Endodermal cell (in vitro differentiated cells): Measurements from ENCODE around the gene SLC12A5. TPM values are rescaled to one million over a fixed set of nuclear protein-coding genes. Genes with fewer than 3 reads are reported as not detected.

ENCODE experiments used
- DNase-seq: peaks from one replicate; pipeline ENCODE4 v3.0.0-alpha.2; 2017
- H3K27ac ChIP-seq: 2 replicates; pipeline ENCODE4 v1.5.1; 2013; ENCODE audit warnings: mild to moderate bottlenecking, low read depth, low read length, moderate library complexity
- H3K27me3 ChIP-seq: 2 replicates; pipeline ENCODE4 v1.6.1; 2013; ENCODE audit warnings: mild to moderate bottlenecking, low read length, moderate library complexity; ENCODE audit not compliant: insufficient read depth, control insufficient read depth, poor library complexity, severe bottlenecking
- H3K36me3 ChIP-seq: 2 replicates; pipeline ENCODE4 v1.7.0; 2013; ENCODE audit warnings: mild to moderate bottlenecking, low read length, moderate library complexity; ENCODE audit not compliant: control insufficient read depth, insufficient read depth
- H3K4me1 ChIP-seq: one replicate; pipeline ENCODE4 v1.7.0; 2013; ENCODE audit warnings: low read length; ENCODE audit not compliant: control insufficient read depth, insufficient read depth
- H3K4me3 ChIP-seq: 2 replicates; pipeline ENCODE4 v1.5.1; 2013; ENCODE audit warnings: mild to moderate bottlenecking, low read length, moderate library complexity
- H3K9ac ChIP-seq: 2 replicates; pipeline ENCODE4 v1.6.1; 2013; ENCODE audit warnings: mild to moderate bottlenecking, low read length, moderate library complexity; ENCODE audit not compliant: poor library complexity, severe bottlenecking; ENCODE audit errors: extremely low read depth
- H3K9me3 ChIP-seq: 2 replicates; pipeline ENCODE4 v1.6.1; 2013; ENCODE audit warnings: mild to moderate bottlenecking, low read length, moderate library complexity; ENCODE audit not compliant: control insufficient read depth
- H3K27ac Mint-ChIP-seq: 2 replicates; pipeline ENCODE4 v1.8.0; 2020; ENCODE audit warnings: mixed read lengths
- H3K27me3 Mint-ChIP-seq: 2 replicates; pipeline ENCODE4 v1.8.0; 2021; ENCODE audit warnings: mild to moderate bottlenecking, mixed read lengths; ENCODE audit not compliant: insufficient read depth
- H3K36me3 Mint-ChIP-seq: 2 replicates; pipeline ENCODE4 v1.8.0; 2020; ENCODE audit warnings: low read depth, mixed read lengths
- H3K4me1 Mint-ChIP-seq: 2 replicates; pipeline ENCODE4 v1.8.0; 2020; ENCODE audit warnings: mixed read lengths
- H3K4me3 Mint-ChIP-seq: 2 replicates; pipeline ENCODE4 v1.8.0; 2020; ENCODE audit warnings: mild to moderate bottlenecking, moderate library complexity, mixed read lengths
- H3K9me3 Mint-ChIP-seq: 2 replicates; pipeline ENCODE4 v1.8.0; 2020; ENCODE audit warnings: mild to moderate bottlenecking, mixed read lengths
- CTCF ChIP-seq: fragments of 200-600 bp; sonication (generic); conservative IDR thresholded peaks from 2 replicates; pipeline ENCODE4 v1.5.0; 2021; ENCODE audit warnings: antibody characterized with exemption, mild to moderate bottlenecking
- WGBS, 2 experiments: methylation state at CpG; one replicate each; pipeline versions ENCODE4 v1.1.5 to v1.1.7; 2013; ENCODE audit warnings: missing lambda C conversion rate in 2 of 2, mixed read lengths in 1 of 2; ENCODE audit not compliant: insufficient coverage in 1 of 2, insufficient read length in 1 of 2; 5-methylcytosine and 5-hydroxymethylcytosine counted together
- total RNA-seq, 2 donors: library from RNA; stranded (reverse); fragmentation: NEBNext Ultra II Directional in 1 of 2; extraction: Animal tissue kit (Norgen Biotek cat#: 25700) in 1 of 2; gene quantifications; 2 replicates in 1 of 2; 3 replicates in 1 of 2; pipeline ENCODE4 v1.2.1, GENCODE V29; 2021

SLC12A5 gene
- total RNA-seq, 2 donors from 2014 or later = 5.7 to 10.2 TPM

- Mint-ChIP-seq H3K27ac (no peak overlapping the region), H3K36me3 (no peaks in the 10 kb centered on the region), H3K4me3 (peak overlapping the region; percentile 68), H3K4me1 (peaks cover 5% of the 10 kb centered on the region), H3K9me3 (no peaks in the 10 kb centered on the region), H3K27me3 (peaks cover 49% of the 10 kb centered on the region)
- WGBS, 2 experiments = 2 to 4% methylated on average over 12 to 34 of the region's 37 CpGs
- peaks cover 47% of the 10 kb centered on the region for H3K27me3 ChIP-seq
- no peak overlapping the region for H3K27ac ChIP-seq
- TF ChIP-seq CTCF = peak; percentile 85
- no peaks in the 10 kb centered on the region for H3K9me3 ChIP-seq
- no peak overlapping the region for H3K9ac ChIP-seq
- DNase-seq = peak; percentile 91
- no peaks in the 10 kb centered on the region for H3K36me3 ChIP-seq
- H3K4me1 ChIP-seq = no peaks in the 10 kb centered on the region
- peak overlapping the region; percentile 81 for H3K4me3 ChIP-seq
These were observed 6.4 kb upstream of the SLC12A5 start for GRCh38 chr20:46022411-46023147.

GRCh38 chr20:46023148-46023484 is 5.9 kb upstream of the SLC12A5 start:
- WGBS, 2 experiments = 36 to 37% methylated on average over 8 of the region's 8 CpGs
- Histone ChIP-seq H3K27me3 (peaks cover 53% of the 10 kb centered on the region), H3K4me1 (no peaks in the 10 kb centered on the region), H3K4me3 (no peak overlapping the region), H3K9me3 (no peaks in the 10 kb centered on the region), H3K9ac (no peak overlapping the region), H3K36me3 (no peaks in the 10 kb centered on the region), H3K27ac (no peak overlapping the region)
- Mint-ChIP-seq H3K9me3 (no peaks in the 10 kb centered on the region), H3K27ac (no peak overlapping the region), H3K4me3 (no peak overlapping the region), H3K27me3 (peaks cover 54% of the 10 kb centered on the region), H3K36me3 (no peaks in the 10 kb centered on the region), H3K4me1 (peaks cover 5% of the 10 kb centered on the region)
- no peak for TF ChIP-seq CTCF
- no peak for DNase-seq

- DNase-seq = no peak
- H3K27ac Mint-ChIP-seq = no peak overlapping the region
- no peak overlapping the region for H3K27ac ChIP-seq
- H3K9me3 Mint-ChIP-seq = no peaks in the 10 kb centered on the region
- peaks cover 5% of the 10 kb centered on the region for H3K4me1 Mint-ChIP-seq
- H3K27me3 Mint-ChIP-seq = peaks cover 63% of the 10 kb centered on the region
- no peaks in the 10 kb centered on the region for H3K36me3 ChIP-seq
- H3K9me3 ChIP-seq = no peaks in the 10 kb centered on the region
- no peak overlapping the region for H3K4me3 ChIP-seq
- H3K27me3 ChIP-seq = peaks cover 61% of the 10 kb centered on the region
- no peaks in the 10 kb centered on the region for H3K4me1 ChIP-seq
- no peak for TF ChIP-seq CTCF
- no peaks in the 10 kb centered on the region for H3K36me3 Mint-ChIP-seq
- WGBS, 2 experiments = 80% methylated on average over 4 of the region's 4 CpGs; no CpG with 5 or more reads in 1 of the 2 experiments
- no peak overlapping the region for H3K4me3 Mint-ChIP-seq
- no peak overlapping the region for H3K9ac ChIP-seq
These were observed 5.0 kb upstream of the SLC12A5 start for GRCh38 chr20:46023999-46024398.
